Uterus (tissue), 2 donors: Measurements from ENCODE around the gene DYNC1H1.

Experiments
- CTCF ChIP-seq, 4 experiments: fragments of 200-600 bp in 2 of 4; fragments of 450-650 bp in 2 of 4; sonication (generic) in 2 of 4; IDR thresholded peaks; one replicate each; pipeline ENCODE4 v1.5.1; 2016 to 2019; ENCODE audit warnings: antibody characterized with exemption in 4 of 4, mild to moderate bottlenecking in 2 of 4, moderate library complexity in 1 of 4
- POLR2A ChIP-seq, 2 donors: fragments of 450-650 bp; IDR thresholded peaks; one replicate each; pipeline ENCODE4 v1.6.1; 2016; ENCODE audit warnings: antibody characterized with exemption in 2 of 2, mild to moderate bottlenecking in 1 of 2, moderate library complexity in 1 of 2

- TF ChIP-seq POLR2A (IDR thresholded peaks at IDR 0.05) (no peak), CTCF (IDR thresholded peaks at IDR 0.05) (no peak)
Measured at GRCh38 chr14:102000902-102001301, 36.5 kb downstream of the DYNC1H1 start.
